ENCODE results near the gene SH3GL3.

The SH3GL3 gene

DNA sequence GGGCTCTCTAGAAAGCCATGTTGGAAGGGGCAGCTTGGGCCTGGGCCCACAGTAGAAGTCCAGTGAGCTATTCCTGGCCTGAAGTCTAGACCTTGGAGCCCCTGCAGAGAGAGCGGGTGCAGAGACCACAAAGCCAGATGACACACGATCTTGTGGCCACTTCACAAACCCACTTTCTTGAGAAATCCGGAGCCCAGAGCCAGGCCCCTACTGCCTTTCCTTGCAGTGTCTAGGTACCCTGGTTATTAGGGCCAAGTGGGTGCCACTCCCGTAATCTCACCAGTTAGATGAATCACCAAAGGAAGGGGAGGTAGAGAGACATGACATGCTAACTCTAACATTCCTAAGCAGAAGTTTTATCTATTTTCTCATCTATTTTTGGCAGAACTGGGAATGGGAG lies 134.2 kb downstream of the SH3GL3 start:
- DNase-seq (ENCODE audit: low read depth), result no peak
- no peak overlapping the region for H3K4me3 ChIP-seq (ENCODE audit: low read depth, low read length)
- TF ChIP-seq, protein P1, sequence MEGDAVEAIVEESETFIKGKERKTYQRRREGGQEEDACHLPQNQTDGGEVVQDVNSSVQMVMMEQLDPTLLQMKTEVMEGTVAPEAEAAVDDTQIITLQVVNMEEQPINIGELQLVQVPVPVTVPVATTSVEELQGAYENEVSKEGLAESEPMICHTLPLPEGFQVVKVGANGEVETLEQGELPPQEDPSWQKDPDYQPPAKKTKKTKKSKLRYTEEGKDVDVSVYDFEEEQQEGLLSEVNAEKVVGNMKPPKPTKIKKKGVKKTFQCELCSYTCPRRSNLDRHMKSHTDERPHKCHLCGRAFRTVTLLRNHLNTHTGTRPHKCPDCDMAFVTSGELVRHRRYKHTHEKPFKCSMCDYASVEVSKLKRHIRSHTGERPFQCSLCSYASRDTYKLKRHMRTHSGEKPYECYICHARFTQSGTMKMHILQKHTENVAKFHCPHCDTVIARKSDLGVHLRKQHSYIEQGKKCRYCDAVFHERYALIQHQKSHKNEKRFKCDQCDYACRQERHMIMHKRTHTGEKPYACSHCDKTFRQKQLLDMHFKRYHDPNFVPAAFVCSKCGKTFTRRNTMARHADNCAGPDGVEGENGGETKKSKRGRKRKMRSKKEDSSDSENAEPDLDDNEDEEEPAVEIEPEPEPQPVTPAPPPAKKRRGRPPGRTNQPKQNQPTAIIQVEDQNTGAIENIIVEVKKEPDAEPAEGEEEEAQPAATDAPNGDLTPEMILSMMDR (IDR thresholded peaks at IDR 0.05; ENCODE audit: control insufficient read depth, extremely low read depth, insufficient read depth), result no peak

DNA sequence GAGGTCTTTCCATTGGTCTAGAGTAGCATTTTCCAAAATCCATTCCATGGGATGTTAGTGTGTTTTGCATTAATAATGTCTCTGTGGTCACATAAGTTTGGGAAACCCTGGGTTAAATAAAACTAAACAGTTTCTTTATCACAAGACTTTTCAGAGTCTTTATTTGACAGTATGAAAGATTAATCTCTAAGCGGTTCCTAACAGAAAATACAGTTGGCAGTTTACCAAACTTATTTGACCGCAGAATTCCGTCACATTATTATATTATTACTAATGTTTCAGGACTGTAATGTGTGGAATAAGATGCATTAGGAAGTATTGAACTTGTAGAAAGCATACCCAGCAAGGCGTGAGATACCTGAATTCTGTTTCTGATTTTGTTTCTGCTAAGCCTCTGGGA lies 135.2 kb downstream of the SH3GL3 start:
- H3K4me3 ChIP-seq (ENCODE audit: low read depth, low read length), result no peak overlapping the region
- TF ChIP-seq, protein P1 (IDR thresholded peaks at IDR 0.05; ENCODE audit: control insufficient read depth, extremely low read depth, insufficient read depth), result no peak
- no peak for DNase-seq (ENCODE audit: low read depth)

DNA sequence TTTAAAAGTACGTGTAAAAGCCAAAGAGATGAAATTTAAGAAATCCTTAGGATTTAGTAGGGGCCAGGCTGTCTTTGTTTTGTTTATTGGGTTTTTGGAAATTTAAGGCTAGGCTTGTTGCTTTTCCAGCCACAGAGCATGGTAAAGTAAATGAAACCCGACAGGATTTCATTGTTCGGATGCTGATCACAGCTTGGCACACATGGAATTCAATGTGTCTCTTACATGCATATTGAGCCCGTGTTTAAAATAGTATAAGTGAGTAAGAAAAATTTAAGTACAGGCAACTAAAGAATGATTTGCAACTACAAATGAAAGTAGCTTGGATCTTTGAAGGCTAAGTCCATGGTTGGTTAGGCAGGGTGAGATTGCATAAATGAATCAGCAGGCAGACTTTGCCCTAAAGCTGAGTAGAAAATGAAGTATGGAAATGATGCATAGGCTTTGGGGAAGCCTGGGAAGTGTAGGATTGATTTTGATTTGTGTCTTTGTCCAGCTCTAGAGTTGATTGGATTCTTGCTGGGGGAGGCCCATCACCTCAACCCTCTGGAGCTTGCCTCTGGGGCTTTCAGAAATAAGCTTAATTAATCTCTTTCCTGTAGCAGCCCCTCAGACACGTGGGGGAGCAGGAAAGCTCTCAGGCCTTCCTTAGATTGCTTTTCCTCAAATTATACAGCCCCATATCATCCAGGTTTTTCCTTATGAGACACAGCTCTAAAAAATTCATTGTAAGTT lies 138.6 kb downstream of the SH3GL3 start:
- DNase-seq (ENCODE audit: low read depth), result no peak
- no peak overlapping the region for H3K4me3 ChIP-seq (ENCODE audit: low read depth, low read length)
- TF ChIP-seq, protein P1 (IDR thresholded peaks at IDR 0.05; ENCODE audit: control insufficient read depth, extremely low read depth, insufficient read depth), result no peak

DNA sequence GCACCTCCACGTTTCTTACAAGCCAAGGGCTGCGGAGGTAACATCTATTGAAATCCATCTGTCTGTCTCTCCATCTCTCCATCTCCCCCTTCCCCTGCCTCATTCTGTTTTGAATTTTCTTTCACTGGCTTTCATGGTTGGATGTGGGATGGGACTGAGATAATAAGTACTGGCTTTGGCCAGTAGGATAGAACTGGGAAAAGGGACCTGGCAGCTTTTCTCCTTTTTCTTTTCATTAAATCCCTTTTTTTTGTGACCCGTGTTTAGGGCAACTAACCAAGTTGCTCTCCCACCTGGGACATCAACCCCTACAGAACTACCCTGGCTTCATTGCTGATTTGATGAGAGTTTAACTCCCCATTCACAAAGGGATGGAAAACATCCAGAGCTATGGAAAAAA lies 139.9 kb downstream of the SH3GL3 start:
- H3K4me3 ChIP-seq (ENCODE audit: low read depth, low read length), result no peak overlapping the region
- DNase-seq (ENCODE audit: low read depth), result no peak
- TF ChIP-seq, protein P1 (IDR thresholded peaks at IDR 0.05; ENCODE audit: control insufficient read depth, extremely low read depth, insufficient read depth), result no peak

DNA sequence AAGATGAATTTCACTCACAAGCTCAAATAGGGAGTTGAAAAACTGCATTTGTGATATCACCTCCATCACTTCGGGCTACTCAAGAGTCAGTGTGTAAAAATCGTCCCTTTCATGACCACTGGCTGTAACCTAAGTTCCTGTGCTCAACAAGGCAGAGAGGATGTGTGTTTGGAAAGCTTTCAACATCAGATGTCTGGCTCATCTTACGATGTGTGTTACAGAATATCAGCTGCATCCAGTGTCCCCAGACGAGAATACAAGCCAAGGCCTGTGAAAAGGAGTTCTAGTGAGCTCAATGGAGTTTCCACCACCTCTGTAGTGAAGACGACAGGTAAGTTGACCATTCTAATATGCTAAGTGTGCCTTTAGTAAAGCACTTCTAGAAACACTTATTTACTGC lies 141.3 kb downstream of the SH3GL3 start:
- H3K4me3 ChIP-seq (ENCODE audit: low read depth, low read length), result no peak overlapping the region
- no peak for DNase-seq (ENCODE audit: low read depth)
- TF ChIP-seq, protein P1 (IDR thresholded peaks at IDR 0.05; ENCODE audit: control insufficient read depth, extremely low read depth, insufficient read depth), result no peak

DNA sequence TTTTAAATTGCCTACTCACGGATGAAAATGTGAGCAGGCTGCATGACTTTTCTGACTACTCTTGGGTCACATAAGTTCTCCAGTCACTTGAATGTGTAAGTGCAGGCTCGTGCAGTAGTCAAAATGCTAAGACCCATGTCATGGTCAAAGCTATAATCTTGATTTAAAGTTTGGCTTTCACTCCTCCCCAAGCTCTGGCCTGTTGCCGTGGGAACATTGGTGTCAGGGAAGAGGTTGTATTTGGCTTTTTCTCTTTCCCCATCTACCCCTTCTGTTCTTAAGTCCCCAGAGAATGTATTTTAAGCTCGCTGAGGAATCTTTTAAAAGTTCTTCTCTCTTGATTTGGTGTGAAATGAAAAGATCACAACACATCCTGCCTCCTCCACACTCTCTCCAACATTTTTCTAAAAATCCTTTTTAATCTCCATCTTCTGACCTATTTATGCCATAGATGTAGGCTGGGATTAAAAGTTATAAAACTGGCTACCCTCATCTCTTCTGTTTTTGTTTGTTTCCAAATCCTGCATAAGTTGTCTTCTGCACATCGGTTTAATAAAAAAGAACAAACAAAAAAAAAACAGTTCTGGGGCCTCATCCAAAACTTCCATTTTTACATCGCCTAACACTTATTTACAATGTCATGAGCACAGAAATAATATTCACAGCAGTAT lies 145.4 kb downstream of the SH3GL3 start:
- peak; percentile 22 for DNase-seq (ENCODE audit: low read depth)
- no peak overlapping the region for H3K4me3 ChIP-seq (ENCODE audit: low read depth, low read length)
- TF ChIP-seq, protein P1 (IDR thresholded peaks at IDR 0.05; ENCODE audit: control insufficient read depth, extremely low read depth, insufficient read depth), result no peak
